ENCODE measurements around the gene NUDT1. TPM values are rescaled to one million over a fixed set of nuclear protein-coding genes. Genes with fewer than 3 reads are reported as not detected.

The NUDT1 gene
- total and polyA plus RNA-seq, 9 donors = 17.3 to 29.8 (median 23.4) TPM

DNA sequence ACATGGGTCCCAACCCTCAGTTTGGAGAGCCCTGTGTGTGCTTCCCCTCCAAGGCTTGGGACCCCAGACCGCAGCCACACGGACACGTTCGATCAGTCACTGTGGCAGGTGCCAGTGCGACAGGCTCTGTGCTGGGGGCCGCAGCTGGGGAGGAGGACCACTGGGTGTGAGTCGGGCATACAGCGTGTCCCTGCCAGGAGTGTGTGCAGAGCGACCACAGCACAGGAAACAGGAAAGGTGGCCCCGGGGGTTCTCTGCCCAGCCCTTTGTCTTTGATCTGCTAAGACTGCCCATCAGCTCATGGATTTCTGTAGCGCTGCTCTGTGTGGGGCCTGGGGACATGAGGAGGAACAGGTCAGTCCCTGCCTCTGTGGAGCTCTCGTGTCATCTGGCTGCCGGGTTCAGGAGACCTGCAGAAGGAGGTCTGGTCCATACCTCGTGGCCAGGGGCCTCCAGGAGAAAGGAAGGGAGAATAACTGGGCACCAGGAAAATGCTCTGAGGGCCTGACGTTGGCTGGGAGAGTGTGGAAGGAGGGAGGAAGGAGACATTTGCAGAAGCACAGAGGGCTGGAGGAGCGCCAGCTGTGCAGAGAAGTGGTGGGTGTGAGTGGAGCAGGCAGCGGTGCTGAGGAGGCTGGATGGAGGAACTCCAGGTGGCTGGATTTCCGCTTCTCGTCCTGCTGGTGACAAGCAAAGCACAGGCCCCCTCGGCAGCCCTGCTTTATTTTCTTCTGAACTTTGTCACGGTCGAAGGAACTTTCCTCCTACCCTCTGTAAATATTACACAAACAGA is 4.1 kb downstream of the NUDT1 start:
- peak overlapping the region; percentile 20 for H3K27ac ChIP-seq (ENCODE audit: low read length)
- H3K4me1 ChIP-seq (ENCODE audit: control insufficient read depth, insufficient read depth, low read length) = peaks cover 63% of the 10 kb centered on the region
- H3K36me3 ChIP-seq (ENCODE audit: control insufficient read depth, insufficient read depth, low read length) = peaks cover 4% of the 10 kb centered on the region
- 47% methylated on average over 16 of the region's 22 CpGs for WGBS (ENCODE audit: insufficient coverage)
- no peak overlapping the region for H3K4me3 ChIP-seq (ENCODE audit: low read length)
- no peaks in the 10 kb centered on the region for H3K27me3 ChIP-seq (ENCODE audit: control insufficient read depth, insufficient read depth, low read length)
- no peaks in the 10 kb centered on the region for H3K9me3 ChIP-seq (replicated peaks; ENCODE audit: control insufficient read depth, low read depth, low read length)
- peak; percentile 81 for DNase-seq

DNA sequence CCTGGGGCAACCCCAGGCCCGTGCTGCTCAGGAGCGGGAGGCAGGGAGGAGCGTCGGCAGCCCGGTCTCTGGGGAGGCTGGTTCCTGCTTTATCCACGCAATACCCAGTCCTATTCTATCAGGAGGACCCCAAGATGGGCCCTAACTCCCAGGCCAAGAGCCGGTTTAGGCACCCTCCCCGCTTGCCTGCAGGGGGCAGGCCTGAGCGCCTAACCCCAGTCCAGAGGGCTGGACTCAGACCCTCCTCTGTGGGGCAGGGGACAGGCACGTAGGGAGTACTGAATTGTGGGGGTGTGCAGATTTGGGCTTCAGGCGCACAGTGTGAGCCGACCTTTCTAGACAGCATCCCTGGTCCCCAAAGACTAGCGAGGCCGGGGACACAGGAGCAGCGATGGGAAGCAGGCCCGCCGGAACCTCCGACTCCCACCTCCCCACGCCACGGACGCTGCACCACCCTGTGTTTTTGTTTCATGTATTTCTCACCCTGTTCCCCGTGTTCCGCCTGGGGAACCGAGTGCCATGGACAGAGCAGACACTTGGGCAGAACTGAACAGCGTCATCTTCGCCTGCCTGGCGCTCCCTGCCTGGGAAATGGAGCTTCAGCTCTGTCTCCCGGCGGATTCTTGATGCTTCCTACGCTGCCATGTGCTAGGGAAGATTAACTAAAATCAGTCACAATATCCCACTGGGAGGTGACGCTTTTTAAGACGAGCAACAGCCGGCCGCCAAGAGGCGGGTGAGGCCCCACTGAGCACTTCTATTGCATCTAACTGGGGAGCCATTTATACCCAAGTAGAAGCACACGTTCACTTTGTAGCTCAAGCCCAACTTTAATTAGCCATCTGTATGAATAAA is 5.3 kb downstream of the NUDT1 start:
- 62% methylated on average over 22 of the region's 36 CpGs for WGBS (ENCODE audit: insufficient coverage)
- H3K4me1 ChIP-seq (ENCODE audit: control insufficient read depth, insufficient read depth, low read length) = peaks cover 70% of the 10 kb centered on the region
- no peaks in the 10 kb centered on the region for H3K27me3 ChIP-seq (ENCODE audit: control insufficient read depth, insufficient read depth, low read length)
- H3K9me3 ChIP-seq (replicated peaks; ENCODE audit: control insufficient read depth, low read depth, low read length) = no peaks in the 10 kb centered on the region
- no peak overlapping the region for H3K4me3 ChIP-seq (ENCODE audit: low read length)
- H3K27ac ChIP-seq (ENCODE audit: low read length) = peak overlapping the region; percentile 20
- peak; percentile 48 for DNase-seq
- peaks cover 7% of the 10 kb centered on the region for H3K36me3 ChIP-seq (ENCODE audit: control insufficient read depth, insufficient read depth, low read length)

DNA sequence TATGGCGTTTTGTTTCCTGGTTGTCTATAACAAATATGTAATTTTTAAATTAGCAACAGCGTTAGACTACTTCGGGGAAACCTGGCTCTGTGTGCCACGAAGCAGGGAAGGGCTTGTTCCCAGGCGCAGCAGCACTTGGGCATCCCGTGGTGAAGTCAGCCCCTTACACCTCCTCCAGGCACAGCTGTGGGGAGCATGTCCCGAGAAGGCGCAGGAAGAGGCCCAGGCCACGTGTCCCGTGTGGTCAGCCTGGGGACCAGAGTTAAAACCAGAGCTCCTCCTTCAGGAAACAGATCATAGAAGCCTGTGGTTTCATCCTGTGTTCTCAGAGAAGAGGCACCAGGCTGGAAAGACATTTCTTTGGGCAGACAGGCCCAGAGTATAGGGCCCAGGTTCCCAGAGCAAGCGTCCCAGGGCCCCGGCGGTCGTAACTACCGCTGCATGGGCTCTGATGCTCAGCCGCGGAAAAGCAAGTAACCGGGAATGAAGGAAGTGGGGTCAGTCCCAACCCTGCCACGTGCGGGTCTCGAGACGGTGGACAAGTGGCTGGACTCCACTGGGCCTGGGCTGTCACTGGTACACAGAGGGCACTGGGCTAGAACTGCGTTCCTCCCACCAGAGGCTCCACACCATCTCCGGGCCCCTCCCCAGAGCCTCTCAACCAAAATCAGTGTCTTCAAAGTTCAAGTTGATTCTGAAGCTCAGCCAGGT is 7.1 kb downstream of the NUDT1 start:
- H3K27me3 ChIP-seq (ENCODE audit: control insufficient read depth, insufficient read depth, low read length) = no peaks in the 10 kb centered on the region
- H3K4me3 ChIP-seq (ENCODE audit: low read length) = no peak overlapping the region
- peaks cover 60% of the 10 kb centered on the region for H3K4me1 ChIP-seq (ENCODE audit: control insufficient read depth, insufficient read depth, low read length)
- H3K27ac ChIP-seq (ENCODE audit: low read length) = peak overlapping the region; percentile 91
- H3K9me3 ChIP-seq (replicated peaks; ENCODE audit: control insufficient read depth, low read depth, low read length) = no peaks in the 10 kb centered on the region
- peak; percentile 96 for DNase-seq
- peaks cover 13% of the 10 kb centered on the region for H3K36me3 ChIP-seq (ENCODE audit: control insufficient read depth, insufficient read depth, low read length)
- 17% methylated on average over 18 of the region's 24 CpGs for whole genome bisulfite sequencing (ENCODE audit: insufficient coverage)

DNA sequence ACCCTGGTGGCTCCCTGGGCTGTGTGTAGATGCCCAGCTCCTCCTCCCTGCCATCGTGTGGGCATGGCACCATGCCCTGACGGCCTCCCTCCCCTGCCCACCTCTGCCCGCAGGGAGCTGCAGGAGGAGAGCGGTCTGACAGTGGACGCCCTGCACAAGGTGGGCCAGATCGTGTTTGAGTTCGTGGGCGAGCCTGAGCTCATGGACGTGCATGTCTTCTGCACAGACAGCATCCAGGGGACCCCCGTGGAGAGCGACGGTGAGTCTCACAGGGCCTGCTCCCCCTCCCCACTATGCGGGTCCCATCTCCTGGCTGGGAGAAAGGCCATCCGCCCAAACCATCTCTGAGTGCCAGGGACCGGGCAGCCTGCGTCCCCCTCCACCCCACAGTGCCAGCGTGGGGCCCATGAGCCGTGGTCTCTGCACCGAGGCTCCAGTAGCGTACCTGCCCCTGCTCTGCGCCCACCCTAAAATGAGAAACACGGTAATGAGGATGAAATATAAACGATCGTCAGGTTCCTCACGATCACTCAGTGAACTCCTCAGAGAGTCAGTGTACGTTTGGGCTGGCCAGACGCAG is 7.8 kb downstream of the NUDT1 start:
- Histone ChIP-seq H3K4me1 (ENCODE audit: control insufficient read depth, insufficient read depth, low read length) (peaks cover 60% of the 10 kb centered on the region), H3K27me3 (ENCODE audit: control insufficient read depth, insufficient read depth, low read length) (no peaks in the 10 kb centered on the region), H3K4me3 (ENCODE audit: low read length) (no peak overlapping the region), H3K9me3 (replicated peaks; ENCODE audit: control insufficient read depth, low read depth, low read length) (no peaks in the 10 kb centered on the region), H3K27ac (ENCODE audit: low read length) (peak overlapping the region; percentile 91), H3K36me3 (ENCODE audit: control insufficient read depth, insufficient read depth, low read length) (peaks cover 17% of the 10 kb centered on the region)
- WGBS (ENCODE audit: insufficient coverage) = 75% methylated on average over 25 of the region's 27 CpGs
- no peak for DNase-seq

DNA sequence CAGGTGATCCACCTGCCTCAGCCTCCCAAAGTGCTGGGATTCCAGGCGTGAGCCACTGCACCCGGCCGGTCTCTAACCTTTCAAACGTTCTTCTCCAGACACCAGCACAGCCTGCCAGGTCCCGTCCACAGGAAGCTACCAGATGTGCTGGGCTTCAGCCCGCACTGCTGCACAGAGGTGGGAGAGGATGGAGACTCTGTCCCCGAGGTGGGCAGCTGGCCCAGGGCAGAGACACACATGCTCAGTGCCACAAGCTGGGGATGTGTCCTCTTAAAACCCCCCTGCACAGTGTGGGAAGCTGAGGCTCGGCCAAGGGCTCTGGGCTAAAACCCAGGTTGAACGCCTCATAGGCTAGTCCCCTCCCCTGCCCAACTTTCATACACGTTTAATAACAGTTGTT is 9.4 kb downstream of the NUDT1 start:
- Histone ChIP-seq H3K27ac (ENCODE audit: low read length) (no peak overlapping the region), H3K4me3 (ENCODE audit: low read length) (no peak overlapping the region), H3K27me3 (ENCODE audit: control insufficient read depth, insufficient read depth, low read length) (no peaks in the 10 kb centered on the region), H3K9me3 (replicated peaks; ENCODE audit: control insufficient read depth, low read depth, low read length) (no peaks in the 10 kb centered on the region), H3K36me3 (ENCODE audit: control insufficient read depth, insufficient read depth, low read length) (peaks cover 30% of the 10 kb centered on the region), H3K4me1 (ENCODE audit: control insufficient read depth, insufficient read depth, low read length) (peaks cover 52% of the 10 kb centered on the region)
- DNase-seq = peak; percentile 80
- 34% methylated on average over 5 of the region's 10 CpGs for WGBS (ENCODE audit: insufficient coverage)

DNA sequence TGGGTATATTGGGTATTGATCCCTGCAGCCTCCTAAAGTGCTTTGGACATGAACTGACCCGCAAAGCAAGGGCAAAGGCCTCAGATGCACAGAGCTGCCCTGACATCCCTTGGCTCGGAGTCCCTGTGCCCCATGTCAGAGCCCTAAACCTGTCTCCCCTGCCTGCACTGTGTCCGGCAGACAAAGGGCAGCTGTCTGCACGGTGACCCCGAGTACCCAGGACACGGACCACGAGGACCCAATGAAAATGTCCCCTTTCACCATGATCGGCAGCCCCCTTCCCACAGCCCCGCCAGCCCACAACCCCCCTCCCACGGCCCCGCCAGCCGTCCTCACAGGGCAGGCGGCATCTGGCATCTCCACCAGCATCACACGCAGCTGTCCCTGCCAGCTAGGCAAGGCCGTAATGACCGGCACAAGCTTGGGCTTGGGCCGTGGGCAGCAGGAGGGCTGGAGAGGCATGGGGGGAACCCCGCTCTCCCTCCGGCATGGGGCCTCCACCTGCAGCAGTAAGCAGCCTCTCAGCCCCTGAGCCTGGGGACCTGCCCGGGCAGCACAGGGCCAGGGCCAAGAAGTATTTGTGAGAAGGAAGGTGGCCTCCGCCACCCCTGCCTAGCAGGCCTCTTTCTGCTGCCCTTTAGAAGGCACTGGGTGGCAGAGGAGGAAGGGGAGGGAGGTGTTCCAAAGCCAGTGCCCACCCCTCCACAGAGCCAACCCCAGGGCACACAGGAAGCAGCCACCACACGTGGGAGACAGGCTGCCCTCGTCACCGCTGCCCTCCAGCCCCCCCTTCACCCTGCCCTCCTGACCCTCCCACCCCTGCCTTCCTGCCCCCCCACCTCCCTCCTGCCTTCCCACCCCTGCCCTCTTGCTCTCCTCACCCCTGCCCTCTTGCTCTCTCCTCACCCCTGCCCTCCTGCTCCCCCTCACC is 10.1 kb downstream of the NUDT1 start:
- H3K36me3 ChIP-seq (ENCODE audit: control insufficient read depth, insufficient read depth, low read length) = peaks cover 34% of the 10 kb centered on the region
- no peaks in the 10 kb centered on the region for H3K9me3 ChIP-seq (replicated peaks; ENCODE audit: control insufficient read depth, low read depth, low read length)
- peaks cover 44% of the 10 kb centered on the region for H3K4me1 ChIP-seq (ENCODE audit: control insufficient read depth, insufficient read depth, low read length)
- peak; percentile 61 for DNase-seq
- H3K4me3 ChIP-seq (ENCODE audit: low read length) = no peak overlapping the region
- 67% methylated on average over 16 of the region's 24 CpGs for WGBS (ENCODE audit: insufficient coverage)
- H3K27ac ChIP-seq (ENCODE audit: low read length) = peak overlapping the region; percentile 81
- H3K27me3 ChIP-seq (ENCODE audit: control insufficient read depth, insufficient read depth, low read length) = no peaks in the 10 kb centered on the region

DNA sequence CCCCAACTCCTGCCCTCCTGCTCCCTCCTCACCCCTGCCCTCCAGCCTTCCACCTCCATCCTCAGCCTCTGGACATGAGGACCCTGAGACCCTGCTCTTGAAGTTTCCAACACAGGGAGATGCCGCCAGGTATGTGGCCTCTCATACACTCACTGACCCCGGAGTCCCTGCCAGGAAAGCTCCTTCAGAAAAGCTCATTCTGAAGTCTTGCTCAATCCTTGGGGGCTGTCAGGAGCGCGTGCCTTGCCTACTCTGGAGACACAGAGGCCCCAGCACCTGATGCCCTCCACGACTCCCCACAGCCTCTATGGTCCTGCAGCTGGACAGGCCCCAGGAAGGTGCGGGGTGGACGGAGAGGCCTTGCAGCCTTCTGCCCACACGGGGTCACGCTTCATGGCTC is 11.0 kb downstream of the NUDT1 start:
- no peak for DNase-seq
- WGBS (ENCODE audit: insufficient coverage) = 86% methylated on average over 8 of the region's 9 CpGs
- Histone ChIP-seq H3K4me3 (ENCODE audit: low read length) (no peak overlapping the region), H3K9me3 (replicated peaks; ENCODE audit: control insufficient read depth, low read depth, low read length) (no peaks in the 10 kb centered on the region), H3K36me3 (ENCODE audit: control insufficient read depth, insufficient read depth, low read length) (peaks cover 40% of the 10 kb centered on the region), H3K27ac (ENCODE audit: low read length) (no peak overlapping the region), H3K4me1 (ENCODE audit: control insufficient read depth, insufficient read depth, low read length) (peaks cover 35% of the 10 kb centered on the region), H3K27me3 (ENCODE audit: control insufficient read depth, insufficient read depth, low read length) (no peaks in the 10 kb centered on the region)

DNA sequence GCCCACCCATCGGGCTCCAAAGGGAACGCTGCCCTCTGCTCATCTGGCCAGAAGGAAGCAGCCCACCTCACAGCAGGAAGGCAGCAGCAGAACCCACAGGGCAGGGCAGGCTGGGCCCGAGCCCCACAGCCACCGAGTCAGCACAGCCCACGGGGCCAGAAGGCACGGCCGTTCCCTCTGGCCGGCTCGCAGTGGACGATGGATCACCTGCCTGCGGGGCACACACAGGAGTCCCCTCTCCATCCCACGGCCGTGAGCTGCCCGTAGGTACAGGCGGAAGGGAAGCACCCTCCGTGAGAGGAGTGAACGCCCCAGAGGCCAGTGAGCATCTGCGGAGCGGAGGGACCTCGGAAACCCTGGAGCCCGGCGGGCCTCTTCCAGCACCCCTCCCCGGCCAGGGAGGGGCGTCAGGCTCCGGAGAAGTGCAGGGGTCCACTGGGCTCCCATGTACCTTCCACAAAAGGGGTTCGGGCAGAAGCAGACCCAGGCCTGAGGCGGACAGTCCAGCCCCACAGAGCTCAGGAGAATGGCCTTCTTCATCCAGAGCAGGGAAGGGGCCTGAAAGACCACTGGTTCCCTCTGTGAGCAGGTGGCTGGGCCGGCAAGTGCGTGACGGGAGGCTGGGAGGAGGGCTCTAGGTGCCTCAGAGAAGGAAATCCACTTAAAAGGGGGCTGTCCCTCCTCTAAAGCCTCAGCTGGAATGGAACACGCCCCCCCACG is 11.7 kb downstream of the NUDT1 start:
- Histone ChIP-seq H3K4me1 (ENCODE audit: control insufficient read depth, insufficient read depth, low read length) (peaks cover 29% of the 10 kb centered on the region), H3K36me3 (ENCODE audit: control insufficient read depth, insufficient read depth, low read length) (peaks cover 45% of the 10 kb centered on the region), H3K4me3 (ENCODE audit: low read length) (no peak overlapping the region), H3K27me3 (ENCODE audit: control insufficient read depth, insufficient read depth, low read length) (no peaks in the 10 kb centered on the region), H3K9me3 (replicated peaks; ENCODE audit: control insufficient read depth, low read depth, low read length) (no peaks in the 10 kb centered on the region), H3K27ac (ENCODE audit: low read length) (no peak overlapping the region)
- WGBS (ENCODE audit: insufficient coverage) = 91% methylated on average over 24 of the region's 32 CpGs
- no peak for DNase-seq
